HEK293 (cell line): ENCODE measurements around the gene CEP104.
A peak's percentile ranks its signal among the peaks of the same experiment; 100 is the strongest.

ENCODE experiments used
- ATF2 ChIP-seq: fragments of 450-650 bp; formaldehyde crosslinking; IDR thresholded peaks from 2 replicates; pipeline ENCODE4 v1.5.1; 2016; ENCODE audit warnings: missing biosample characterization, missing genetic modification characterization, low read depth
- CTCF ChIP-seq: fragments of 450-650 bp; formaldehyde crosslinking; IDR thresholded peaks from 2 replicates; pipeline ENCODE4 v1.5.1; 2016; ENCODE audit warnings: missing biosample characterization, missing genetic modification characterization
- HIC1 ChIP-seq: fragments of 450-650 bp; formaldehyde crosslinking; IDR thresholded peaks from 2 replicates; pipeline ENCODE4 v1.5.1; 2016; ENCODE audit warnings: missing biosample characterization, missing genetic modification characterization
- KLF1 ChIP-seq: fragments of 450-650 bp; formaldehyde crosslinking; IDR thresholded peaks from 2 replicates; pipeline ENCODE4 v1.5.1; 2016; ENCODE audit warnings: missing biosample characterization, missing genetic modification characterization
- KLF7 ChIP-seq: fragments of 450-650 bp; formaldehyde crosslinking; IDR thresholded peaks from 2 replicates; pipeline ENCODE4 v1.5.1; 2016; ENCODE audit warnings: missing biosample characterization, missing genetic modification characterization, borderline replicate concordance
- KLF8 ChIP-seq: fragments of 450-650 bp; formaldehyde crosslinking; IDR thresholded peaks from 2 replicates; pipeline ENCODE4 v1.5.1; 2016; ENCODE audit warnings: missing biosample characterization, missing genetic modification characterization
- KLF9 ChIP-seq: fragments of 450-650 bp; formaldehyde crosslinking; IDR thresholded peaks from 2 replicates; pipeline ENCODE4 v1.5.1; 2016; ENCODE audit warnings: missing biosample characterization, missing genetic modification characterization, low read depth
- MEIS1 ChIP-seq: sonication (generic); formaldehyde crosslinking; IDR thresholded peaks from 2 replicates; pipeline ENCODE4 v1.8.1; 2022; ENCODE audit warnings: missing genetic modification reagents, mild to moderate bottlenecking, borderline replicate concordance
- PRDM4 ChIP-seq: fragments of 450-650 bp; formaldehyde crosslinking; IDR thresholded peaks from 2 replicates; pipeline ENCODE4 v1.5.1; 2017; ENCODE audit warnings: missing biosample characterization, missing genetic modification characterization
- SCRT2 ChIP-seq: fragments of 450-650 bp; formaldehyde crosslinking; IDR thresholded peaks from 2 replicates; pipeline ENCODE4 v1.5.1; 2016; ENCODE audit warnings: missing biosample characterization, missing genetic modification characterization
- TCF7L2 ChIP-seq: IDR thresholded peaks from 2 replicates; pipeline ENCODE4 v1.6.1; 2011; ENCODE audit warnings: low read depth, mild to moderate bottlenecking, inconsistent platforms, low read length, moderate library complexity, borderline replicate concordance
- ZBTB17 ChIP-seq: fragments of 450-650 bp; formaldehyde crosslinking; IDR thresholded peaks from 2 replicates; pipeline ENCODE4 v1.5.1; 2016; ENCODE audit warnings: missing biosample characterization, missing genetic modification characterization
- ZBTB20 ChIP-seq: fragments of 450-650 bp; formaldehyde crosslinking; IDR thresholded peaks from 2 replicates; pipeline ENCODE4 v1.5.1; 2016; ENCODE audit warnings: missing biosample characterization, missing genetic modification characterization
- ZBTB7A ChIP-seq: fragments of 450-650 bp; formaldehyde crosslinking; IDR thresholded peaks from 2 replicates; pipeline ENCODE4 v1.5.1; 2016; ENCODE audit warnings: low read depth, missing biosample characterization, missing genetic modification characterization
- ZFP41 ChIP-seq: fragments of 450-650 bp; formaldehyde crosslinking; IDR thresholded peaks from 2 replicates; pipeline ENCODE4 v1.5.1; 2016; ENCODE audit warnings: missing biosample characterization, missing genetic modification characterization, borderline replicate concordance
- ZNF138 ChIP-seq: fragments of 450-650 bp; formaldehyde crosslinking; IDR thresholded peaks from 2 replicates; pipeline ENCODE4 v1.5.1; 2016; ENCODE audit warnings: missing biosample characterization, missing genetic modification characterization, borderline replicate concordance
- ZNF16 ChIP-seq: fragments of 450-650 bp; formaldehyde crosslinking; IDR thresholded peaks from 2 replicates; pipeline ENCODE4 v1.5.1; 2016; ENCODE audit warnings: low read depth, missing biosample characterization, missing genetic modification characterization
- ZNF169 ChIP-seq: fragments of 450-650 bp; formaldehyde crosslinking; IDR thresholded peaks from 2 replicates; pipeline ENCODE4 v1.5.1; 2016; ENCODE audit warnings: missing biosample characterization, missing genetic modification characterization
- ZNF266 ChIP-seq: fragments of 450-650 bp; formaldehyde crosslinking; IDR thresholded peaks from 2 replicates; pipeline ENCODE4 v1.5.1; 2016; ENCODE audit warnings: missing biosample characterization, missing genetic modification characterization, low read depth
- ZNF274 ChIP-seq, 2 experiments: fragments of 200-500 bp in 1 of 2; fragments of 450-650 bp in 1 of 2; sonication (Bioruptor generic) in 1 of 2; formaldehyde crosslinking in 1 of 2; IDR thresholded peaks; 2 replicates each; pipeline versions ENCODE4 v1.5.1 to v1.6.1; 2014 to 2016; ENCODE audit warnings: borderline replicate concordance in 1 of 2, inconsistent platforms in 1 of 2, low read length in 1 of 2, missing biosample characterization in 1 of 2, missing genetic modification characterization in 1 of 2
- ZNF37A ChIP-seq: fragments of 450-650 bp; IDR thresholded peaks from 2 replicates; pipeline ENCODE4 v1.5.1; 2018; ENCODE audit warnings: missing biosample characterization, missing genetic modification characterization
- ZNF394 ChIP-seq: fragments of 450-650 bp; formaldehyde crosslinking; IDR thresholded peaks from 2 replicates; pipeline ENCODE4 v1.5.1; 2016; ENCODE audit warnings: missing biosample characterization, missing genetic modification characterization, mild to moderate bottlenecking, moderate library complexity, borderline replicate concordance
- ZNF473 ChIP-seq: fragments of 450-650 bp; formaldehyde crosslinking; IDR thresholded peaks from 2 replicates; pipeline ENCODE4 v1.5.1; 2017; ENCODE audit warnings: missing biosample characterization, missing genetic modification characterization
- ZNF48 ChIP-seq: fragments of 450-650 bp; formaldehyde crosslinking; IDR thresholded peaks from 2 replicates; pipeline ENCODE4 v1.5.1; 2016; ENCODE audit warnings: missing biosample characterization, missing genetic modification characterization
- ZNF521 ChIP-seq: fragments of 450-650 bp; formaldehyde crosslinking; IDR thresholded peaks from 2 replicates; pipeline ENCODE4 v1.5.1; 2017; ENCODE audit warnings: missing biosample characterization, mild to moderate bottlenecking, missing genetic modification characterization
- ZNF544 ChIP-seq: fragments of 450-650 bp; formaldehyde crosslinking; IDR thresholded peaks from 2 replicates; pipeline ENCODE4 v1.5.0; 2017; ENCODE audit warnings: missing biosample characterization, missing genetic modification characterization
- ZNF639 ChIP-seq: fragments of 450-650 bp; formaldehyde crosslinking; IDR thresholded peaks from 2 replicates; pipeline ENCODE4 v1.5.1; 2016; ENCODE audit warnings: missing biosample characterization, missing genetic modification characterization
- ZNF645 ChIP-seq: fragments of 450-650 bp; formaldehyde crosslinking; IDR thresholded peaks from 2 replicates; pipeline ENCODE4; 2016; ENCODE audit warnings: missing biosample characterization, missing genetic modification characterization

Gene CEP104

GRCh38 chr1:3796215-3797061, 60.6 kb downstream of the CEP104 start, which contains the start of gene LRRC47 (continued):
- TF ChIP-seq KLF7 (tag by site-specific recombination) (0 out of 2 replicates have a peak, but pooled peaks have one; percentile 35), ZNF544 (no peak), KLF8 (peak; percentile 87), ZBTB17 (tag by site-specific recombination) (peak; percentile 53; the same call in 1 of the 2 replicates), ZNF473 (tag by site-specific recombination) (no peak), PRDM4 (no peak), ZNF645 (tag by site-specific recombination) (no peak), SCRT2 (tag by site-specific recombination) (peak; percentile 86), ZNF48 (no peak), ZNF37A (tag by site-specific recombination) (no peak), MEIS1 (CRISPR knock-in tag) (no peak), KLF1 (tag by site-specific recombination) (peak; percentile 44; the same call in 1 of the 2 replicates), ZNF266 (no peak), ZNF16 (no peak), KLF9 (tag by site-specific recombination) (peak; percentile 70), ZBTB20 (tag by site-specific recombination) (no peak), ZBTB7A (tag by site-specific recombination) (no peak), ZNF521 (tag by site-specific recombination) (no peak), ZNF274 (IDR thresholded peaks at IDR 0.05; ENCODE audit: low read length) (no peak), ZNF274 (tag by site-specific recombination; IDR thresholded peaks at IDR 0.05; ENCODE audit: borderline replicate concordance) (no peak), ZNF394 (tag by site-specific recombination) (peak; percentile 39; the same call in 1 of the 2 replicates), ZFP41 (tag by site-specific recombination) (no peak), TCF7L2 (no peak), CTCF (tag by site-specific recombination) (no peak), ZNF639 (tag by site-specific recombination) (peak; percentile 89; the same call in 1 of the 2 replicates), ATF2 (tag by site-specific recombination) (no peak), ZNF169 (tag by site-specific recombination) (no peak), HIC1 (peak; percentile 96), ZNF138 (no peak)
